ENCODE measurements around the gene CCT8. TPM values are rescaled to one million over a fixed set of nuclear protein-coding genes. Genes with fewer than 3 reads are reported as not detected.
A peak's percentile ranks its signal among the peaks of the same experiment; 100 is the strongest.

The CCT8 gene
- total and polyA plus RNA-seq, 2 experiments from 2014 or later, result 151 to 153 TPM

GRCh38 chr21:29075706-29076466 lies 2.4 kb upstream of the CCT8 start:
- Histone ChIP-seq H3K27ac (no peak overlapping the region), H3K27me3 (replicated peaks; ENCODE audit: insufficient read depth) (no peaks in the 10 kb centered on the region), H3K9ac (no peak overlapping the region), H3K36me3 (ENCODE audit: low read depth) (no peaks in the 10 kb centered on the region), H3K9me2 (ENCODE audit: insufficient read depth) (no peaks in the 10 kb centered on the region), H3K4me2 (ENCODE audit: unreplicated experiment) (no peak overlapping the region), H3F3A (ENCODE audit: insufficient read depth) (peaks cover 13% of the 10 kb centered on the region), H3K4me3 (no peak overlapping the region), H3K4me1 (ENCODE audit: insufficient read depth) (peaks cover 17% of the 10 kb centered on the region), H3K9me3 (ENCODE audit: low read depth) (no peaks in the 10 kb centered on the region), H3K79me2 (ENCODE audit: insufficient read depth) (peaks cover 25% of the 10 kb centered on the region), H4K20me1 (ENCODE audit: insufficient read depth) (peaks cover 18% of the 10 kb centered on the region), H2AFZ (no peak overlapping the region)
- TF ChIP-seq EZH2 (IDR thresholded peaks at IDR 0.05; ENCODE audit: insufficient read depth, poor library complexity, severe bottlenecking) (no peak), EZH2phosphoT487 (IDR thresholded peaks at IDR 0.05; ENCODE audit: insufficient read depth, low read depth) (no peak)
- DNase-seq, result peak; percentile 56
- 83 to 87% methylated on average over 9 of the region's 9 CpGs for WGBS, 2 experiments (ENCODE audit: low coverage in 1 of 2, low lambda C conversion rate in 2 of 2, missing lambda C conversion rate in 2 of 2)
- in situ Hi-C loops (cut with MboI), result no loop called here

- Histone ChIP-seq H3K27me3 (replicated peaks; ENCODE audit: insufficient read depth) (no peaks in the 10 kb centered on the region), H2AFZ (no peak overlapping the region)
Observed at GRCh38 chr21:29074783-29075182, 1.3 kb upstream of the CCT8 start.

GRCh38 chr21:29074007-29074376 lies 544 bp upstream of the CCT8 start:
- Histone ChIP-seq H3K27me3 (replicated peaks; ENCODE audit: insufficient read depth) (no peaks in the 10 kb centered on the region), H3K9me2 (ENCODE audit: insufficient read depth) (no peaks in the 10 kb centered on the region), H3K4me3 (peak overlapping the region; percentile 97), H3K36me3 (ENCODE audit: low read depth) (peaks cover 11% of the 10 kb centered on the region), H3K9me3 (ENCODE audit: low read depth) (no peaks in the 10 kb centered on the region), H3F3A (ENCODE audit: insufficient read depth) (peaks cover 13% of the 10 kb centered on the region), H3K4me1 (ENCODE audit: insufficient read depth) (peaks cover 25% of the 10 kb centered on the region), H3K9ac (peak overlapping the region; percentile 98), H3K27ac (peak overlapping the region; percentile 84), H4K20me1 (ENCODE audit: insufficient read depth) (peaks cover 20% of the 10 kb centered on the region), H3K4me2 (ENCODE audit: unreplicated experiment) (peak overlapping the region; percentile 91), H2AFZ (peak overlapping the region; percentile 97), H3K79me2 (ENCODE audit: insufficient read depth) (peaks cover 44% of the 10 kb centered on the region)
- DNase-seq, result no peak
- WGBS, 2 experiments (ENCODE audit: low coverage in 1 of 2, low lambda C conversion rate in 2 of 2, missing lambda C conversion rate in 2 of 2), result 7% methylated on average over 9 of the region's 9 CpGs
- no peak for TF ChIP-seq EZH2phosphoT487 (IDR thresholded peaks at IDR 0.05; ENCODE audit: insufficient read depth, low read depth)
- TF ChIP-seq EZH2 (IDR thresholded peaks at IDR 0.05; ENCODE audit: insufficient read depth, poor library complexity, severe bottlenecking), result no peak
- in situ Hi-C loops (cut with MboI), result no loop called here

More at GRCh38 chr21:29074783-29075182, 1.3 kb upstream of the CCT8 start:
- H3K4me3 ChIP-seq, result no peak overlapping the region
- peaks cover 36% of the 10 kb centered on the region for H3K79me2 ChIP-seq (ENCODE audit: insufficient read depth)
- peaks cover 20% of the 10 kb centered on the region for H4K20me1 ChIP-seq (ENCODE audit: insufficient read depth)
- H3K4me2 ChIP-seq (ENCODE audit: unreplicated experiment), result peak overlapping the region; percentile 1
- H3K27ac ChIP-seq, result no peak overlapping the region
- TF ChIP-seq EZH2 (IDR thresholded peaks at IDR 0.05; ENCODE audit: insufficient read depth, poor library complexity, severe bottlenecking) (no peak), EZH2phosphoT487 (IDR thresholded peaks at IDR 0.05; ENCODE audit: insufficient read depth, low read depth) (no peak)
- no peak for DNase-seq
- H3K9ac ChIP-seq, result no peak overlapping the region
- 96 to 97% methylated on average over 4 of the region's 4 CpGs for WGBS, 2 experiments (ENCODE audit: low coverage in 1 of 2, low lambda C conversion rate in 2 of 2, missing lambda C conversion rate in 2 of 2)
- H3K9me2 ChIP-seq (ENCODE audit: insufficient read depth), result no peaks in the 10 kb centered on the region
- H3F3A ChIP-seq (ENCODE audit: insufficient read depth), result peaks cover 13% of the 10 kb centered on the region
- H3K4me1 ChIP-seq (ENCODE audit: insufficient read depth), result peaks cover 25% of the 10 kb centered on the region
- peaks cover 3% of the 10 kb centered on the region; the same call in 1 of the 2 replicates for H3K36me3 ChIP-seq (ENCODE audit: low read depth)
- in situ Hi-C loops (cut with MboI), result no loop called here
- no peaks in the 10 kb centered on the region for H3K9me3 ChIP-seq (ENCODE audit: low read depth)

GRCh38 chr21:29072873-29073221 lies 601 bp downstream of the CCT8 start:
- H2AFZ ChIP-seq, result peak overlapping the region; percentile 85
- no peaks in the 10 kb centered on the region for H3K27me3 ChIP-seq (replicated peaks; ENCODE audit: insufficient read depth)
- H3K9ac ChIP-seq, result peak overlapping the region; percentile 98
- H3F3A ChIP-seq (ENCODE audit: insufficient read depth), result peaks cover 13% of the 10 kb centered on the region
- H3K9me3 ChIP-seq (ENCODE audit: low read depth), result no peaks in the 10 kb centered on the region
- peak; percentile 73 for DNase-seq
- peaks cover 56% of the 10 kb centered on the region for H3K79me2 ChIP-seq (ENCODE audit: insufficient read depth)
- peak overlapping the region; percentile 92 for H3K27ac ChIP-seq
- H3K36me3 ChIP-seq (ENCODE audit: low read depth), result peaks cover 20% of the 10 kb centered on the region
- no peaks in the 10 kb centered on the region for H3K9me2 ChIP-seq (ENCODE audit: insufficient read depth)
- H3K4me2 ChIP-seq (ENCODE audit: unreplicated experiment), result peak overlapping the region; percentile 96
- H4K20me1 ChIP-seq (ENCODE audit: insufficient read depth), result peaks cover 20% of the 10 kb centered on the region
- peak overlapping the region; percentile 97 for H3K4me3 ChIP-seq
- in situ Hi-C loops (cut with MboI), result no loop called here
- TF ChIP-seq EZH2 (IDR thresholded peaks at IDR 0.05; ENCODE audit: insufficient read depth, poor library complexity, severe bottlenecking) (no peak), EZH2phosphoT487 (IDR thresholded peaks at IDR 0.05; ENCODE audit: insufficient read depth, low read depth) (no peak)
- WGBS, 2 experiments (ENCODE audit: low coverage in 1 of 2, low lambda C conversion rate in 2 of 2, missing lambda C conversion rate in 2 of 2), result 0 to 1% methylated on average over 13 of the region's 13 CpGs
- peaks cover 25% of the 10 kb centered on the region for H3K4me1 ChIP-seq (ENCODE audit: insufficient read depth)
